Immature natural killer cell (primary cell): ENCODE measurements around the gene ZNF451. TPM values are rescaled to one million over a fixed set of nuclear protein-coding genes. Genes with fewer than 3 reads are reported as not detected.

ENCODE experiments used
- DNase-seq, 3 donors: peaks; one replicate each; pipeline ENCODE4 v3.0.0; 2022; ENCODE audit warnings: mixed read lengths in 1 of 3
- H3K27ac Mint-ChIP-seq, 6 donors: one replicate each; pipeline ENCODE4 v1.8.0; 2020; ENCODE audit warnings: mixed read lengths in 6 of 6, mild to moderate bottlenecking in 5 of 6, inconsistent platforms in 4 of 6, moderate library complexity in 3 of 6
- H3K27me3 Mint-ChIP-seq, 3 donors: one replicate each; pipeline ENCODE4 v1.8.0; 2020 to 2021; ENCODE audit warnings: low read depth in 3 of 3, mild to moderate bottlenecking in 3 of 3, mixed read lengths in 3 of 3, moderate library complexity in 3 of 3, inconsistent platforms in 1 of 3
- H3K36me3 Mint-ChIP-seq, 3 donors: one replicate each; pipeline ENCODE4 v1.8.0; 2020; ENCODE audit warnings: mixed read lengths in 3 of 3, inconsistent platforms in 2 of 3, mild to moderate bottlenecking in 2 of 3
- H3K4me1 Mint-ChIP-seq, 2 donors: one replicate each; pipeline ENCODE4 v1.8.0; 2020; ENCODE audit warnings: inconsistent platforms in 2 of 2, mild to moderate bottlenecking in 2 of 2, mixed read lengths in 2 of 2, moderate library complexity in 1 of 2
- H3K4me3 Mint-ChIP-seq, 5 donors: one replicate each; pipeline ENCODE4 v1.8.0; 2020; ENCODE audit warnings: mild to moderate bottlenecking in 5 of 5, mixed read lengths in 5 of 5, inconsistent platforms in 3 of 5, moderate library complexity in 3 of 5
- H3K9me3 Mint-ChIP-seq, 6 donors: one replicate each; pipeline ENCODE4 v1.8.0; 2020; ENCODE audit warnings: mild to moderate bottlenecking in 6 of 6, mixed read lengths in 6 of 6, inconsistent platforms in 4 of 6, moderate library complexity in 3 of 6
- polyA plus RNA-seq, 3 donors: library from polyadenylated mRNA; unstranded; fragments of 300-500 nt; fragmentation: Illumina TruSeq; gene quantifications; one replicate each; pipeline ENCODE4 v1.2.3, GENCODE V29; 2021

The ZNF451 gene
- polyA plus RNA-seq, 3 donors from 2014 or later = 10.2 to 26.0 (median 11.8) TPM

DNA sequence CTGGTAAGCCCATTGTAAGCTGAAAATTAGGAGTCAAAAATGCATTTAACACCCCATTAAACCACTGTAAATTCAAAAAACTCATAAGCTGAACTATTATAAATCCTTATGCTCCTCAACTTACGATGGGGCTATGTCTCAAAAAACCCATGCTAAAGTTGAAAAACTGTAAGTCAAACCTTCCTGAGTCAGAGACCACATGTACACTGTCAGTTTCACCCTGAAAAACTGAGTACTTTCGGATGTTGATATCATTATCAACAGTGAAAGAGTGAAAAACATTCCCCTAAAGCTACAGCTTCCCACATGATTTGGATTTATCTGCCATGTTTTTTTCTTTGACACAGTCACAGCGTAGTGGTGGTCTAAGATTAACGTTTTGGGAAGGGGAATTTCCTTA lies 117.9 kb downstream of the ZNF451 start:
- H3K27ac Mint-ChIP-seq = no peak overlapping the region

GRCh38 chr6:57209030-57209429 lies 119.0 kb downstream of the ZNF451 start:
- Mint-ChIP-seq H3K27me3 (peaks cover 0 to 1% (median 0%) of the 10 kb centered on the region in 3 donors), H3K36me3 (no peaks in the 10 kb centered on the region), H3K4me1 (no peaks in the 10 kb centered on the region), H3K27ac (no peak overlapping the region), H3K9me3 (no peaks in the 10 kb centered on the region), H3K4me3 (no peak overlapping the region)
- no peak for DNase-seq

More for the DNA sequence above, 117.9 kb downstream of the ZNF451 start:
- Mint-ChIP-seq H3K27me3 (peaks cover 0 to 1% (median 0%) of the 10 kb centered on the region in 3 donors), H3K9me3 (no peaks in the 10 kb centered on the region), H3K36me3 (no peaks in the 10 kb centered on the region), H3K4me3 (no peak overlapping the region), H3K4me1 (no peaks in the 10 kb centered on the region)
- no peak for DNase-seq

DNA sequence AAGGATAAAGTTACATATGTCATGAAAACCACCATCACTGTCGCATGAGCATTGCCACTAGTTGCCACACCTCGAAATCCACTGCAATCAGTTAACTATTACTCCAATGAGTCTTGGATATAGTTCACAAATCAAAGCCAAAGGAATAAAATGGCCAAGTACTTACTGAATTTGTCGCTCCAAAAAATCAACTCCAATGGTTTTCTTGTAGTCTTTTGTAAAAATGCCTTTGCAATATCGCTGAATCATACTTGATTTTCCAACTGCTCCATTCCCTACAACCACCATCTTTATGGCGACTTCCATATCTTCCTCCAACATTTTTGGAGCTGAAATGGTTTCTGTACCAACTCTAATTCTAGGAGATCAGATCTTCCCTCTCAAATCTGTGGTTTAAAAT lies 120.1 kb downstream of the ZNF451 start:
- Mint-ChIP-seq H3K4me1 (no peaks in the 10 kb centered on the region), H3K4me3 (no peak overlapping the region), H3K9me3 (no peaks in the 10 kb centered on the region), H3K27me3 (peaks cover 0 to 2% (median 1%) of the 10 kb centered on the region in 3 donors), H3K36me3 (no peaks in the 10 kb centered on the region), H3K27ac (no peak overlapping the region)
- no peak for DNase-seq

- peaks cover 0 to 1% (median 0%) of the 10 kb centered on the region in 6 donors for H3K9me3 Mint-ChIP-seq
- DNase-seq = no peak
- H3K27ac Mint-ChIP-seq = no peak overlapping the region
- H3K36me3 Mint-ChIP-seq = no peaks in the 10 kb centered on the region
- peaks cover 0 to 7% (median 2%) of the 10 kb centered on the region in 3 donors for H3K27me3 Mint-ChIP-seq
- no peaks in the 10 kb centered on the region for H3K4me1 Mint-ChIP-seq
- H3K4me3 Mint-ChIP-seq = no peak overlapping the region
These were observed 125.3 kb downstream of the ZNF451 start for GRCh38 chr6:57215260-57215659.

GRCh38 chr6:57216235-57217101 lies 126.5 kb downstream of the ZNF451 start:
- DNase-seq = no peak
- Mint-ChIP-seq H3K9me3 (peaks cover 0 to 1% (median 0%) of the 10 kb centered on the region in 6 donors), H3K4me1 (peaks cover 4 to 5% of the 10 kb centered on the region in 2 donors), H3K4me3 (no peak overlapping the region), H3K27me3 (peaks cover 3 to 11% (median 6%) of the 10 kb centered on the region in 3 donors), H3K27ac (no peak overlapping the region), H3K36me3 (no peaks in the 10 kb centered on the region)

- peaks cover 0 to 1% (median 0%) of the 10 kb centered on the region in 6 donors for H3K9me3 Mint-ChIP-seq
- peaks cover 8 to 9% of the 10 kb centered on the region in 2 donors for H3K4me1 Mint-ChIP-seq
- no peak overlapping the region for H3K4me3 Mint-ChIP-seq
- H3K27ac Mint-ChIP-seq = no peak overlapping the region
- DNase-seq = no peak
- H3K36me3 Mint-ChIP-seq = no peaks in the 10 kb centered on the region
- H3K27me3 Mint-ChIP-seq = peaks cover 6 to 14% (median 6%) of the 10 kb centered on the region in 3 donors
These were observed 127.3 kb downstream of the ZNF451 start for GRCh38 chr6:57217270-57217669.

Other genes starting within 250 kb of the ZNF451 start
- under 1 TPM in 2 of 3 donors, not detected in 1; 0.29 to 0.73 TPM for gene BEND6, start 135.1 kb upstream of the ZNF451 start, polyA plus RNA-seq
- 1 to 10 TPM; 2.6 to 7.9 (median 6.1) TPM for gene KIAA1586, start 43.5 kb upstream of the ZNF451 start, polyA plus RNA-seq
- gene BAG2, start 82.1 kb downstream of the ZNF451 start, polyA plus RNA-seq = 1 to 10 TPM; 1.2 to 1.8 (median 1.7) TPM
- gene RAB23, start 132.1 kb downstream of the ZNF451 start, polyA plus RNA-seq = 1 to 10 TPM in 1 of 3 donors, under 1 TPM in 1, not detected in 1; 0.94 to 1.1 TPM
- gene PRIM2, start 227.4 kb downstream of the ZNF451 start, polyA plus RNA-seq = 10 to 100 TPM in 1 of 3 donors, 1 to 10 TPM in 2; 2.6 to 15.2 (median 7.7) TPM